ENCODE measurements around the gene CASK.

GRCh38 chrX:41889317-41890025 lies 33.9 kb downstream of the CASK start:
- TF ChIP-seq POLR2A (IDR thresholded peaks at IDR 0.05) (no peak), CTCF (IDR thresholded peaks at IDR 0.05) (no peak)

Data from thyroid gland (tissue), 4 donors.